Karpas-422 (cell line): ENCODE data around the gene RASL10B. TPM values are rescaled to one million over a fixed set of nuclear protein-coding genes. Genes with fewer than 3 reads are reported as not detected.

Experiments
- DNase-seq: peaks from one replicate; pipeline ENCODE4 v3.0.0-alpha.2; 2015
- H2AFZ ChIP-seq: fragments of 200-600 bp; sonication (generic); 2 replicates; pipeline ENCODE4 v1.6.1; 2014; ENCODE audit warnings: antibody characterized with exemption, low read length, mixed read lengths
- H3K27ac ChIP-seq: fragments of 200-600 bp; sonication (generic); 2 replicates; pipeline ENCODE4 v1.5.1; 2014; ENCODE audit warnings: mild to moderate bottlenecking, low read length, moderate library complexity
- H3K27me3 ChIP-seq: fragments of 200-600 bp; sonication (generic); 2 replicates; pipeline ENCODE4 v1.6.1; 2014; ENCODE audit warnings: low read length, mixed read lengths
- H3K36me3 ChIP-seq: fragments of 200-600 bp; sonication (generic); 2 replicates; pipeline ENCODE4 v1.6.1; 2014; ENCODE audit warnings: low read length, mixed read lengths; ENCODE audit not compliant: insufficient read depth
- H3K4me1 ChIP-seq: fragments of 200-600 bp; sonication (generic); 2 replicates; pipeline ENCODE4 v1.6.1; 2014; ENCODE audit warnings: mild to moderate bottlenecking, low read length, mixed read lengths
- H3K4me2 ChIP-seq: fragments of 200-600 bp; sonication (generic); 2 replicates; pipeline ENCODE4 v1.6.1; 2014; ENCODE audit warnings: low read length, low read depth, mild to moderate bottlenecking; ENCODE audit not compliant: poor library complexity, severe bottlenecking
- H3K4me3 ChIP-seq: fragments of 200-600 bp; sonication (generic); 2 replicates; pipeline ENCODE4 v1.5.1; 2014; ENCODE audit warnings: mild to moderate bottlenecking, antibody characterized with exemption, low read length, mixed read lengths
- H3K79me2 ChIP-seq: fragments of 200-600 bp; sonication (generic); 2 replicates; pipeline ENCODE4 v1.6.1; 2014; ENCODE audit warnings: mild to moderate bottlenecking, low read length, mixed read lengths
- H3K9ac ChIP-seq: fragments of 200-600 bp; sonication (generic); 2 replicates; pipeline ENCODE4 v1.6.0; 2014; ENCODE audit warnings: low read length
- H3K9me2 ChIP-seq: fragments of 200-600 bp; sonication (generic), shearing (Covaris generic); replicated peaks from 2 replicates; pipeline ENCODE4 v1.6.0; 2014; ENCODE audit warnings: mild to moderate bottlenecking, low read length, moderate library complexity; ENCODE audit not compliant: insufficient read depth
- H3K9me3 ChIP-seq: fragments of 300-700, 200-600 bp; sonication (generic); 2 replicates; pipeline ENCODE4 v1.6.1; 2014; ENCODE audit warnings: low read length, mixed read lengths
- H4K20me1 ChIP-seq: fragments of 200-600 bp; sonication (generic); 2 replicates; pipeline ENCODE4 v1.6.1; 2014; ENCODE audit warnings: mild to moderate bottlenecking, antibody characterized with exemption, low read length, low read depth; ENCODE audit not compliant: insufficient read depth
- total RNA-seq: library from RNA; depleted of rRNA; stranded (reverse); fragments of >200 nt; shearing (Covaris generic); gene quantifications from 2 replicates; pipeline ENCODE4 v1.2.3, GENCODE V29; 2014; ENCODE audit warnings: low replicate concordance; rRNA removed

The RASL10B gene, protein sequence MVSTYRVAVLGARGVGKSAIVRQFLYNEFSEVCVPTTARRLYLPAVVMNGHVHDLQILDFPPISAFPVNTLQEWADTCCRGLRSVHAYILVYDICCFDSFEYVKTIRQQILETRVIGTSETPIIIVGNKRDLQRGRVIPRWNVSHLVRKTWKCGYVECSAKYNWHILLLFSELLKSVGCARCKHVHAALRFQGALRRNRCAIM
- total RNA-seq, result not detected in 2 replicates

DNA sequence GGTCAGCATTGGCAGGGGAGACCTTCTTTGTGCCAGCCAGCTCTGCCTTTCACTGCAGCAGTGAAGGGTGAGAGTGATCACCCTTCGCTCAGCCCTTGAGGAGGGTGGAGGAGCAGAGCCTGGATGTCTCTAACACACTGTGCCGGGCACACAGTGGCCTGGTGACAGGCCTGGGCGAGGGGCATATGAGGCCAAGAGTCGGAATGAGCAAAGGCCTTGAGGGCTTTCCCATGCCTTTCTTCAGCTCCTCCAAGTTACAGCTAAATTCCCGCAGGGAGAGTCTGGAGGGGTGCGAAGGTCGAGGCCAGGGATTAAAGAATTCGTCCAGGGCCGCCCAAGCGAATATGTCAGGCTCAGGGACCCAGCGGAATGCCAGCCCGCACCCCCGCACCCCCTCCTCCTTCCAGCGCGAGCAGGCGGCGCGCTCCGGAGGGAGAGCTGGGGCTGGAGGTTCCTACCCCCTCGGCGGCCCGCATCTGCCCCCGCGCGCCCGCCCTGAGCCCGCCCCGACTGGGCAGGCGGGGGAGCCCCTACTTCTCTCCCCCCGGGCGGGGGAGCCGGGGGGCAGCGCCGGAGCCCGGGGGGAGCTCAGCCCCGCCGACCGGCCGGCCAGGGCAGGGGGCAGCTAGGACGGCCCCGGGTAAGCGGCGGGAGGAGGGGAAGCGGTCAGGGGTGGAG, at the start of gene RASL10B:
Gene RASL10B, plus strand, starts transcription at position 401 of the 678 bp plus-strand sequence. CDS start 3,546 bp downstream, outside the sequence.
- Histone ChIP-seq H3K4me1 (peaks cover 14% of the 10 kb centered on the region), H3K27me3 (no peaks in the 10 kb centered on the region), H3K79me2 (no peaks in the 10 kb centered on the region), H3K9me2 (no peaks in the 10 kb centered on the region), H3K9ac (no peak within 1 kb of the TSS), H3K9me3 (no peaks in the 10 kb centered on the region), H3K4me2 (no peak within 1 kb of the TSS), H3K27ac (no peak within 1 kb of the TSS), H3K36me3 (no peaks in the 10 kb centered on the region), H3K4me3 (no peak within 1 kb of the TSS), H2AFZ (no peak within 1 kb of the TSS), H4K20me1 (no peaks in the 10 kb centered on the region)
- DNase-seq, result no peak

DNA sequence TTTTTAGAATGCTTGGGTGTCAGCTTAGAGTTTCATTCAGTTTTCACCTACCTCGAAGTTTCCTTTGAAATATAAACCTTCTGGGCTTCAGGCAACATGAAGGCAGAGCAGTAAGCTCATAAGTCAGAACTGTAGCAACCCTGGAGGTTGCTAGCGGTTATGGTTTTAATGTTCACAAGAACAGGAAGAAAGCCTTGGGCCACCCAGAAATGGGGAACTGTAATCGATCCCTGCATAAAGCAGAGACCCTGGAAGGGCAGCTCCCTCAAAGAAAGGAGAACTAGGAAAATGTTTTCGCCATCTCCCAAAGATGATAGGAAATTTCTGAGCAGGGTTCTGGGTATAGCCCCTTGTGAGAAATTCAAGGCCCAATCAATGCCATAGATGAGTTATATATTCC, 47.8 kb upstream of the RASL10B start:
- Histone ChIP-seq H2AFZ (no peak overlapping the region), H3K27me3 (no peaks in the 10 kb centered on the region), H4K20me1 (no peaks in the 10 kb centered on the region), H3K9me3 (no peaks in the 10 kb centered on the region; the same call in 1 of the 2 replicates), H3K36me3 (peaks cover 43% of the 10 kb centered on the region), H3K4me1 (no peaks in the 10 kb centered on the region), H3K27ac (no peak overlapping the region), H3K9ac (no peak overlapping the region), H3K9me2 (no peaks in the 10 kb centered on the region), H3K4me3 (no peak overlapping the region), H3K79me2 (0 out of 2 replicates have a peak, but pooled peaks cover 5% of the 10 kb centered on the region), H3K4me2 (no peak overlapping the region)
- no peak for DNase-seq

DNA sequence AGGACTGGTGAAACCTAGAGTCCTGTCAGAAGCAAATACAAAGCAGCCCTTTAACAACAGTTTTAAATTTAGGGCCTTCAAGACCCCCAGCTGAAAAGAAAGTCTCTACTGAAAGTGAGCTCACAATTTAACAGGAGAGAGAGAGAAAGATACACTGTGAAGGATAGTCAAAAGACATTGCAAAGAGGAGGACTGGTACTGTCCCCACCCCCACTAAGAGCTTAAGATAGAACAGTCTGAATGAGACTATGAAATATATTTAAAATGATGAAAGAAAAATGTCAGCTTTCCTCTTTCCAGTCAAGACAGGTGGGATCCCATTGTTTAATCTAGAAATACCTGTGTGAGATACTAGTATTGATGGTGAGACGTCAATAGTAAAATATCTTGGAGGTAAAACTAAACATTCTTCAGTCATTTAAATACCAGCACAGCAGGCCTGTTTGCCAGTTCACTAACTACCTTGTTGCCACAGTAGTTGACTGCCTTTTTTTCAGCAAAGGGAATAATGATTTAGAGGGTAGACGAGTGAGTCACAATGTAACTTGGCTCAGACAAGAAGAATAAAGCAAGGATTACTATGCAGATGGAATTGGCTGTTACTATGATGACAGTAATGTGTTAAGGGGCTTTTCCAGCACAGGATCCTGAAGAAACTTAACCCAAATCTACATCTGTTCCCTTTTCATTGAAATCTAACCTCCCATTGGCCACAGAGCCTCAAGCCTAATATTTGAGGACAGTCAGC, 47.2 kb upstream of the RASL10B start:
- no peaks in the 10 kb centered on the region for H4K20me1 ChIP-seq
- no peak overlapping the region for H2AFZ ChIP-seq
- H3K27me3 ChIP-seq, result no peaks in the 10 kb centered on the region
- no peaks in the 10 kb centered on the region for H3K79me2 ChIP-seq
- no peak overlapping the region for H3K9ac ChIP-seq
- H3K9me3 ChIP-seq, result no peaks in the 10 kb centered on the region; the same call in 1 of the 2 replicates
- no peak overlapping the region for H3K4me3 ChIP-seq
- H3K4me2 ChIP-seq, result no peak overlapping the region
- DNase-seq, result no peak
- H3K36me3 ChIP-seq, result peaks cover 44% of the 10 kb centered on the region
- no peaks in the 10 kb centered on the region for H3K9me2 ChIP-seq
- no peaks in the 10 kb centered on the region for H3K4me1 ChIP-seq
- H3K27ac ChIP-seq, result no peak overlapping the region

DNA sequence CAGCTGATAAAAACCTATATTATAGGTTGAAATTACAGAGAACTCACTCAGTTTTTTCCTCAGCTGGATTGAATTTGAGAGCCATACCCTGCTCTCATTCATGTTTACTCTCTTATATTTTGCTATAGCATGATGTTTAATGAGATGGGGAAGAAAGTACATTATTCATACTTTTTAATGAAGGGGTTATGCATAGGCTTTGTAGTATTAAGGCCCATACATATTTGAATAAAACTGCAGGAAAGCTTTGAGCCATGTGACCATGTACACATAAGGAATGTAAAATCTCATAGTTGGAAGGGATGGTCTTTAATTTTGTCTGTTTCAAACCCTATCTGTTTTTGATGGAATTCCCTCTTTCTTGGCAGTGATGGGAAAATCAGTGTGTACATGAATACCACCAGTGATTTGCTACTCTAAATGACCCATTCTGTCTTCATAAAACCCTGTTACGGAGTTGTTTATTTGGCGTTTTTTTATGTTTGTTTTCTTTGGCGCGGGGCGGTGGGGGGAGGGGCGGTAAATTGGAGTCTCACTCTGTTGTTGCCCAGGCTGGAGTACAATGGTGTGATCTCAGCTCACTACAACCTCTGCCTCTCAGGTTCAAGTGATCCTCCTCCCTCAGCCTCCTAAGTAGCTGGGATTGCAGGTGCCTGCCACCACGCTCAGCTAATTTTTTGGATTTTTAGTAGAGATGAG, 38.8 kb upstream of the RASL10B start:
- Histone ChIP-seq H3K79me2 (peaks cover 3% of the 10 kb centered on the region; the same call in 1 of the 2 replicates), H3K36me3 (peaks cover 24% of the 10 kb centered on the region), H3K9me2 (no peaks in the 10 kb centered on the region), H3K4me2 (no peak overlapping the region), H3K4me1 (no peaks in the 10 kb centered on the region), H4K20me1 (no peaks in the 10 kb centered on the region), H3K9me3 (peaks cover 6% of the 10 kb centered on the region; the same call in 1 of the 2 replicates), H3K27ac (no peak overlapping the region), H3K9ac (no peak overlapping the region), H3K4me3 (no peak overlapping the region), H3K27me3 (no peaks in the 10 kb centered on the region), H2AFZ (no peak overlapping the region)
- DNase-seq, result no peak

DNA sequence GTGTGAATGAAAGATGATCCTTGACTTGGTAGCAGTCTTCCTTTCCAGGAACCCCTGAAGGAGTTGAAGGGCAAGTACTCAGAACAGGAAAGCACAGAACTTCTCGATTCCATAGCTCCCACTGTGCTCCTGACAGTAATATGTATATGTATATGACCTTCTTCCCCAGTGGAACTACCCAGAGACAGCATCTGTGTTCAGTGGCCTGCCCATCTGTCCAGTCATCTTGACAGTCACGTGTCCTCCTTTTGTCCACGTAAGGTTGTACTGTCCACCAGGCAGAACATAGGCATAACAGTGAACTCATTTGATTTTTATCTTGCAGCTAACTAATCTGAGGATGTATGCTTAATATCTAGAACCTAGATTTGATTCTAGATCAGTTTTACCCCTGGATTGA, 37.8 kb upstream of the RASL10B start:
- H3K9me3 ChIP-seq, result peaks cover 6% of the 10 kb centered on the region; the same call in 1 of the 2 replicates
- H3K27ac ChIP-seq, result no peak overlapping the region
- DNase-seq, result no peak
- no peaks in the 10 kb centered on the region for H3K9me2 ChIP-seq
- peaks cover 3% of the 10 kb centered on the region; the same call in 1 of the 2 replicates for H3K79me2 ChIP-seq
- peaks cover 14% of the 10 kb centered on the region for H3K36me3 ChIP-seq
- no peaks in the 10 kb centered on the region for H4K20me1 ChIP-seq
- H3K27me3 ChIP-seq, result no peaks in the 10 kb centered on the region
- no peak overlapping the region for H2AFZ ChIP-seq
- no peak overlapping the region for H3K9ac ChIP-seq
- H3K4me3 ChIP-seq, result no peak overlapping the region
- no peaks in the 10 kb centered on the region for H3K4me1 ChIP-seq
- no peak overlapping the region for H3K4me2 ChIP-seq

DNA sequence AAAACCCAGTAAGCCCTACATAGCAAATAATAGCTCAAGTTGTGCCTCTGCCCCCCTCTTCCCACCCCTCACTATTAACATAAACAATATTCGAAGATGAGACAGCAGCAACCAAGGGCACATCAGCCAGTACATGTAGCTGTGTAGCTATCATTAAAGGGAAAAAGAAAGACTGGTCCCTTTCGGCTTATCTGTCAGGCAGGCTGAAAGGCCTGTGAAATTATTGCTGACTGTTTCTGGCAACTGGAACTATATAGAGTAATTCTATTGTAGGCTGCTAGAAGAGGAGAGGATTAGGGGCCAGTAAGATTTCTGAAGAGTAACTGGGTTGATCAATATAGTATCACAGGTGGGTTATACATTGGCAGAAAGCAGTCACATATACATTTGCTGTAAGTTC, 36.5 kb upstream of the RASL10B start:
- Histone ChIP-seq H3K79me2 (peaks cover 3% of the 10 kb centered on the region; the same call in 1 of the 2 replicates), H3K9me3 (peaks cover 2% of the 10 kb centered on the region; the same call in 1 of the 2 replicates), H3K36me3 (peaks cover 6% of the 10 kb centered on the region), H3K9ac (no peak overlapping the region), H3K4me3 (no peak overlapping the region), H4K20me1 (no peaks in the 10 kb centered on the region), H3K4me2 (no peak overlapping the region), H3K27ac (no peak overlapping the region), H3K9me2 (no peaks in the 10 kb centered on the region), H2AFZ (no peak overlapping the region), H3K4me1 (no peaks in the 10 kb centered on the region), H3K27me3 (no peaks in the 10 kb centered on the region)
- DNase-seq, result no peak

DNA sequence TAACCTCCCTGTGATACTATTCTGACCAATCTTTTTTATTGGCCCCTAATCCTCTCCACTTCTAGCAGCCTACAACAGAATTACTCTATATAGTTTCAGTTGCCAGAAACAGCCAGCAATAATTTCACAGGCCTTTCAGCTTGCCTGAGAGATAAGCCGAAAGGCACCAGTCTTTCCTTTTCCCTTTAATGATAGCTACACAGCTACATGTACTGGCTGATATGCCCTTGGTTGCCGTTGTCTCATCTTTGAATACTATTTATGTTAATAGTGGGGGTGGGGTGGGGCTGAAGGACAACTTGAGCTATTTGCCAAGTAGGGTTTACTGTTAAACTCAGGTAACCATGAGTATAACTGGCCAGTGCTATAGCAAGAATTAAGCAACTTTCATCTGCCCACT, 35.8 kb upstream of the RASL10B start:
- Histone ChIP-seq H3K9me2 (no peaks in the 10 kb centered on the region), H3K4me2 (no peak overlapping the region), H3K4me3 (no peak overlapping the region), H3K79me2 (peaks cover 3% of the 10 kb centered on the region; the same call in 1 of the 2 replicates), H3K36me3 (0 out of 2 replicates have a peak, but pooled peaks cover under 1% of the 10 kb centered on the region), H4K20me1 (no peaks in the 10 kb centered on the region), H2AFZ (no peak overlapping the region), H3K9ac (no peak overlapping the region), H3K27me3 (no peaks in the 10 kb centered on the region), H3K4me1 (no peaks in the 10 kb centered on the region), H3K27ac (no peak overlapping the region), H3K9me3 (no peaks in the 10 kb centered on the region)
- DNase-seq, result no peak
